Measurements from ENCODE around the gene ST3GAL3.
"Not testable (repeated sequence)": the region's sequence is repeated elsewhere in the genome, so short reads cannot be mapped to it uniquely, and the experiment has no call there.

Gene ST3GAL3

DNA sequence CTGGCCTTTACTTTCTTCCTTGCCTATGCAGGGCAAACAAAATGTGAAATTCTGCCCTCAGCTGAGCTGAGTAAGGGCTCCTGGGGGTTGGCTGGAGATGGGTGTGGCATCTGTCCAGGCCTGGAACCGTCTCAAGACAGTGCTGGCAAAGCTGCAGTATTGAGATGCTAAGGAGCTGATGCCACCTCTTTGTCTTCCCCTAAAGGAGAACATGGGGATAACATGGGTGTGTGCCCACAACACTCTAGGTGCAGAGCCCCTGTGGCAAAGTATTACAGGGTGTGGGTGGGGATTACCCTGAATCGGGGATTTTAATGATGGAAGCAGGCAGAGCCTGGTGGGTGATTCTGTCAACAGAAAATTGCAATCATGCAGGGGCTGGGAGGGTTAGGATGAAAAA, 2.5 kb upstream of the ST3GAL3 start:
- DNase-seq, result no peak

DNA sequence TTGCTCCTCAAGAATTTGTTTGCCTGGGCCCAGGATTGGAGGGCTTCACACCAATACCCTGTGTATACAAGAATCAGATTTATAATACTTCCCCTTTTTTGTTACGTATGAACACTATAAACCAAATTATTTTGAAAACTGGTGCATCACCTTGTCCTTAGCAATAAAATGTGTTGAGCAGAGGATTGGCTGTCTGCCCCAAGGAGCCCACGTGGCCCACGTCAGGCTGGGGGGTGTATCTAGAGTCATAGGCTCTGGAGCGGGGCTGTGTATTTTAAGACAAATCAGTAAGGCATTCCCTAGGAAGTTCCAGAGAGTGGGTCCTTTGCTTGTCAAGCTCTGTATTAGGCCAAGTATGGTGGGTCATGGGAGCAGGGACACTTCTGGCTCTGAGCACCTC, 2.0 kb upstream of the ST3GAL3 start:
- no peak for DNase-seq

DNA sequence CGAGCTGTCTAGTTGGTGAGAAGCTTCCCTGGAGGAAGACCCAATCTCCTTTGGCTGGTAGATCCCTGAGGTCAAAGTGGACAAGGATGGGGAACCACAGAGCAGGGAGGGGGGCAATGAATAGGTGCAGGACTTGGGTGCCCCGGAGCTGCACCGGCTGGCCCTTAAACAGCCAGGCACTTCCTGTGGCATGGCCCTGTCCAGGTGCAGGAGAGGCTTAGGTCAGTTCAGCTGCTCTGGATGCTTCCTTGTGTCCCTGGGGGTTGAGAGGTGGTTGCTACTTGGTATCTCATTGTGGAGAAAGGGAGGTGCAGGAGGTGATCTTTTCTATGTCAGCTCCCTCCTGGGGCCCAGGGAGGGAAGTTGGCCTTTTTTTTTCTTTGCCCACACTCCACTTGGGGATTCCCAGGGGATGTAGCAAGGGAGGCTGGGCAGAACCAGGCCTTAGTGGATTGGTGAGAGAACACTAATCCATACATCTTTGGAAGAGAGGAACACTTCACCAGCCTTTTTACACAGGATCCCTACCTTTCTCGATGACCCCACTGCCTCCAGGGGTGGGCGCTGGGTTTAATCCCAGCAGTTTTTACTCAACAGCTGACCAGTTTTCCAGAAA, 1.2 kb upstream of the ST3GAL3 start:
- DNase-seq, result no peak

DNA sequence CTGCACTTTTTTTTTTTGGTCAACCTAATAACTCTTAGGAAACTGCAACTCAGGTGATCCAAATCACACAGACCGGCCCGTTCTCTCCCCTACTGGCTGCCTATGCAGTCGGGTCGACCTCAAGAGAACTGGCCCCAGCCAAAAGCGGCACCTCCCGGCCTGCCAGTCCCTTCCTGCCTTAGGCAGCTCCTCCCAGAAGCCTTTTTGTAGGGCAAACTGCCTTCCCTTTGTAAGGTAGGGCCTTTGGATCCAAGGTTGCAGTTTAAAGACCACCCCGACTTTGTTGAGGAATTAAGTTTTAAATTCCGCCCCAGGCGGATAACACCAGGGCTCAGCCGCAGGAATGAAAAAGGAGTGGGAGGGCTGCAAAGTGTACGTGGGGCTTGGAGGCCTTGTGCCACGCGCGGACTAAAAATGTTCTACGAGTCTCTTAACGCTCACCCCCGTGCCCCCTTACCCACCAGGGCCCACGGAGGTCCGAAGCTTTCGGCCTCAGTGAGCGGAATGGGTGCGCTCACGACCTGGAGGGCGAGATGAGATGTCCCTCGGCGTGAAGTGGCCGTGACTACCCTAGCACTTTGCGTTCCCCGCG, 642 bp upstream of the ST3GAL3 start:
- no peak for DNase-seq

DNA sequence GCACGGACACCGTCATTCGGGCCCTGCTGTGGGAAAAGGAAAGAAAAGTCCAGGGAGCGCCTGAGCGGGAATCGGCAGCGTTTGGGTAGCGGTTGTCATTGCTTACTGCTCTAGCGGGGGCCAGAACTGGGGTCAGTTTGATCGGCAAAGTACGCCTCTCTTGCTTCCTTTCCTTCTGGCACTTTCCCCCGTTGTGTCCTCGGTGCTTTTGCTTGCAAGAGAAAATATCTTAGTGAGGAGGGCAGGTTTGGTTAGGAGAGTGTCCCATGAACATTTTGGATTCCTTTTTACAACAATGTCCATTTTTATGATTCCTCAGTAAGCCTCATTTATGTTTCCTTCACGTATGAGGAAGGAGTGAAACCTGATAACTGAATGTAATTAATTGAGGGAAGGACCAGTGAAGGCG, 670 bp downstream of the ST3GAL3 start:
- no peak for DNase-seq

DNA sequence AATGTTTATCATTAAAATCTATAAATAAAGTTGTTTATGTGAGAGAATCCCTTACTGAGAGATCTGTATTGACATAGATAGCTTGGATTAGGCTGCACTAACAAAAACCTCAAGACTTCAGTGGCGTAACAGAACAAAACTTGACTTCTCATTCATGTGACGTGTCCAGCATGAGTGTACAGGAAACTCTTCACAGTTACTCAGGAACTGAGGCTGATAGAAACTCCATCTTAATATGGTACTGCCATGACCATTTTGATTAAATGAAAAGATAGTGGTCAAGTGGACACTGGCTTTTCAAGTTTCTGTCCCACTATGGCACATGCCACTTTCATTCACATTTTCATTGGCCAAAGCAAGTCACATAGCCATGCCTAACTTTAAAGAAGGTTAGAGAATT, 3.7 kb downstream of the ST3GAL3 start:
- DNase-seq, result no peak

DNA sequence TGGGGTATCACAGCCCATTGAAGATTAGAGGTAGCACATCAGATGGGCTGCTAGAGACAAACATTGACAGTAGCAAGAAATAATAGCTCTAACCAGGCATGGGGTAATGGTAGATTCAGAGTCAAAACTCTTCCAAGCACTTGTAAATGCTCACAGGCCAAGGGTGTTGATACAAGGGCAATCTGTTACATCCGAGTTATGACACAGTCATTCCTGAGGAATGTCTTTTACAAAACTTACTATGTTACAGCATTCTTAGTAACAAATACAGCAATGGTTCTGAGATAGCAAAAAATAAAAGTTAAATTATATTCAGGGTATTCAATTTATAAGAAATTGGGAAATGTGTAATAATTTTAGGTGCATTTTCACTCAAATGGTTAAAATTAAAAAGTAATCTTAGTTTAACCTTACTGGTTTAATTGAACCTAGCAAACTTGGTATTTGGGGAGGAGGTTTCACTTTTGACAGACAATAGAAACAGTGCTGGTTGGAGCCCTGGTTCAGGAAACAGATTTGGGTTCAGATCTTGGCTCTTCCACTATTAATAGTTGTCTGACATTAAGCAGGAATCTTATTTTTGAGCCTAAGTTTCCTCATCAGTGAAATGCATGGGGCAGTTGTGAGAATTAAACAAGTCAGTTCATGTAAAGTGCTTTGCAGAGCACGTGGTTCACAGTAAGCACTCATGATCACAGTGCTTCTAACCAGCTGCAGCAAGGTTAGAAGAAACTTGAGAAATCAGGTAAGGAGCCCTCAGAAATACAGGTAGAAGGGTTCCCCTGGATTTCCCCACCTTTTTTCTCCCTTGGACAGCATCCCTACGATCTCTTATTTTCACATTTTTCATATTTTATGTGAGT, 4.4 kb downstream of the ST3GAL3 start:
- no peak for DNase-seq

DNA sequence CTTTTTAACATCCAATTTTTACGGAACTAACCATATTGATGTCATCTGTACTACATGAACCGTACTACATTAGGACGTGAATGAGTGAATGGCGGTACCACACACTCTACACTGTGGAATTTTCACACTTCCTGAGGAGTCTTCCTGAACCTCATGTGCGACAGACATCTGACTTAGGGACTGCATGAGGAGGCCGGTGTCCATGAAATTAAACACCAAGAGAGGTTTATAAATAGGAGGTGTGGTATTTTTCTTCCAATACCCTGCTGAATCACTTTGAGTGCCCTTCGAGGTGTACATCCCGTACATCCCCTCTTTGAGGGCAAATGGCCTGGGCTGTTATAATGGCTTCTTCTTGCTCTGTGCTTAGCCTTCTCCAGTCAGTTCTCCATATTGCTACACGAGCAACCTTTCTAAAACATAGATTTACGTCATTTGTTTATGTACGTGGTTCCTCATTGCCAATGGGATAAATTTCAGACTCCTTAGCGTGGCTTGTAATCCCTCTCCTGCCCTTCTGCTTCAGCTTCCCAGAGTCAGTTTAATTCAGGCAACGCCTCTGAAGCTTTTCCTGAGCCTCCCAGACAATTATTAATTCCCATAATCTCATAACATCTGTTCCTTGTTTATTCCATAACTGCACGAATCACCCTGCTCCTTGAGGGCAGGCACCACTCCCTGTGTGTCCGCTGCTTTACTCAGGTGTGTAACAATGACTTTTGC, 9.4 kb downstream of the ST3GAL3 start:
- no peak for DNase-seq

DNA sequence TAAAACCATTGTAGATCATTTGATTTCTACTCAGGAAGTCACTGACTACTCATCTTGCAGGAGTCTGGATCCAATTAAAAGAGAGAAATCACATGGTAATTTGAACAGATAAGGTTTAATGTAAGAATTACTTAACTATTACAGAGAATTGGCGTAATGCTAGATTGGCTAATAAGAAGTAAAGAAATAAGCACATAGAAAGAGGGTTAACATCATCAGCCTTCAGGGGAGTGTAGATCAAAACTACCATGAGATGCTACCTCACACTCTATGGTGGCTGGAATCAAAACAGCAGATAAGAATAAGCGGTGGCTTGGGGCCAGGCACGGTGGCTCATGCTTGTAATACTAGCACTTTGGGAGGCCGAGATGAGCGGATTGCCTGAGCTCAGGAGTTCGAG, 11.7 kb downstream of the ST3GAL3 start:
- no peak for DNase-seq

DNA sequence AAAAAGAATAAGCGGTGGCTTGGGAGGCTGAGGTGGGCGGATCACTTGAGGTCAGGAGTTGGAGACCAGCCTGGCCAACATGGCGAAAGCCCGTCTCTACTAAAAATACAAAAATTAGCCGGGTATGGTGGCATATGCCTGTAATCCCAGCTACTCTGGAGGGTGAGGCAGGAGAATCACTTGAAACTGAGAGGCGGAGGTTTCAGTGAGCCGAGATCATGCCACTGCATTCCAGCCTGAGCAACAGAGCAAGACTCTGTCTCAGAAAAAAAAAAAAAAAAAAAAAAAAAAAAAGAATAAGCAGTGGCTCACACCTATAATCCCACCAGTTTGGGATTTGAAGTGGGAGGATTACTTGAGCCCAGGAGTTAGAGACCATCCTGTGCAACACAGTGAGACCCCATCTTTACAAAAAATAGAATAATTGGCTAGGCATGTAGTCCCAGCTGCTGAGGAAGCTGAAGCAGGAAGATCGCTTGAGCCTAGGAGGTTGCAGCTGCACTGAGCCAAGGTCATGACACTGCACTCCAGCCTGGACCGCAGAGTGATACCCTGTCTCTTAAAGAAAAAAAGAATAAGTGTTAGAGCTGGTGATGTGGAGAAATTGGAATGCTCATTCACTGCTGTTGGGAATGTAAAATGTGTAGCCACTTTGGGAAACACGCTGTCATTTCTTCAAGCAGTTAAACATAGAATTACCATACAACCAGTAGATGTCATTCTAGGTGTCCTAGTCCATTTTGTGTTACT, 12.5 kb downstream of the ST3GAL3 start:
- not testable (repeated sequence) for DNase-seq

DNA sequence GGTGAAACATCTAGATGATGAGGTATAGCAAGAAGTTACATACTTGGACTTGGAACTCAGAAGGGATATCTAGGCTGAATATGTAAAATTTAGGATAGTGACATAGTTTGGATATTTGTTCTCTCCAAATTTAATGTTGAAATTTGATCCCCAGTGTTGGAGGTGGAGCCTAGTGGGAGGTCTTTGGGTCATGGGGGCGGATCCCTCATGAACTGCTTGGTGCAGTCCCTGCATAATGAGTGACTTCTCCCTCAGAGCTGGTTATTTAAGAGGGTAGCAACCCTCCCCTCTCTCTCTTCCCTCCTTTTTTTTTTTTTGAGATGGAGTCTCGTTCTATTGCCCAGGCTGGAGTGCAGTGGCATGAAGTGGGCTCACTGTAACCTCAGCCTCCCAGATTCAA, 15.5 kb downstream of the ST3GAL3 start:
- DNase-seq, result no peak

DNA sequence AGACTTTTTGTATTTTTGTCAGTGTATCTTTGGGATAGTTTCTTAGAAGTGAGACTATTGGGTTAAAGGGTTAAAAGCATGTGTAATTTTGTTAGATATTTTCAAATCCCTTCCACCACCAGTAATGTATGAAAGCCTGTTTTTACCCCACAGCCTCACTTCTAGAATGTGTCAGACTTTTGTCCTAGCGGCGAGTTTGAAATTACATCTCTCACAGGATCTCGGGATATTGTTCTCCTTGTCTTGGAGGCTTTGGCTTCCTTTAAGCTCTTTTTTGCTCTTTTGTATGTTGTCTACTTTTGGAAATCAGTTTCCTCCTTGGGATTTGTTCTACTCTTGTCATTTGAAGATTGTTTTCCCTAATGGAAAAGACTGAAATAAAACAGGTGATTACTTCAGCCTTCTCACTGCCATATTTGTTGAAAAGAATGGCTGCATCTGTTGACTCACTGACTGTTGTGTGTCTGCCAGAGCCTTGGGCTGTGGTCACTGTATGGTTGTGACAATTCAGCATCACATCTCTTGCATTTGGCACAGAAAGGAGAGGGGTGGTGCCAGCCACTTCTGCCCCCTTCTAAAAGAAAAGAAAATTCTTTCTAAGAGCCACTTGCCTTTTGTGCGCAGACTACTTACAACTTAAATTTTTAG, 22.6 kb downstream of the ST3GAL3 start:
- no peak for DNase-seq

DNA sequence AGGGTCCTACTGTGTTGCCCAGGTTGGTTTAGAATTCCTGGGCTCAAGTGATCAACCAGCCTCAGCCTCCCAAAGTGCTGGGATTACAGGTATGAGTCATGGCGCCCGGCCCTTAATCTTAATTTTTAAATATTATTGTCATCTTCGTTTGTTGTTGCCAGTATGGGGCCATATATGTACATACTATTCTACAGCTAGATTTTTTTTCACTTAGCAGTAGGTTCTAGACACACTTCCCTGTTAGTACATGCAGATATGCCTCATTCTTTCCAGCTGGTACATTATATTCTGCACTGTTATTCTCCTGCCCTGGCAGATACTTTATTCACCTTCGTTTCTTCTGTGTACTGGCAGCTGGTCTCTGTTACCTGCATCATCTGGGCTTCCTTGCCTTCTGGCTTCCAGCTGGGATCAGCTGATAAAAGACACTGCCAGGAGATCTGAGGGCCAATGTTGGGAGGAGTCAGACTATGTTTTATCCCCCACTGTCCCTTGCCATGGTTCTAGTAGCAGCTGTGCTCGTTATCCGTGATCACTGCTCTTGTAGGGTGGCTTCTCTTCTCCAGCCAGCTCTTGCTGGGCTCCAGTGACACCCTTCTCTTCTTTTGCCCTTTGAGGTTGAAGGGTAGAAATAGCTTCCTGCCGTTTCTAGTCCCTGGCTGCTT, 24.7 kb downstream of the ST3GAL3 start:
- no peak for DNase-seq

DNA sequence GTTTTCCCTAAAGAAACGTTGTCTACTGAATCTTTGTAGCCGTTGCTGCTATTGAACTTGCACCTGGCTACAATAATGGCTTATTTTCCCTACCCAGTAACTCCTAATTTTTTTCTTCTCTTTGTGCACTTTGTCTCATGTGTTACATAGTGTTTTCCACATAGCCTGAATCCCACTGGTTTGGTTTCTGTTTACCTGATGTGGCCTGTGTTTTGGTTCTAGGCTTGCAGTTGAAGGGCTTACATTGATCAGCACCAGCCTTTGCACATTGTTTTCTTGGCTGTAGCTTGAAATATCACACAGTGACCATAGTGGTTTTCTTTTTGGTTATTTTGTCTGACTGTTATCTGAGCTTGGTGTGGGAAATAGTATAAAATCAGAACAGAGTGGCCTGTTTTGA, 29.5 kb downstream of the ST3GAL3 start:
- DNase-seq, result no peak

DNA sequence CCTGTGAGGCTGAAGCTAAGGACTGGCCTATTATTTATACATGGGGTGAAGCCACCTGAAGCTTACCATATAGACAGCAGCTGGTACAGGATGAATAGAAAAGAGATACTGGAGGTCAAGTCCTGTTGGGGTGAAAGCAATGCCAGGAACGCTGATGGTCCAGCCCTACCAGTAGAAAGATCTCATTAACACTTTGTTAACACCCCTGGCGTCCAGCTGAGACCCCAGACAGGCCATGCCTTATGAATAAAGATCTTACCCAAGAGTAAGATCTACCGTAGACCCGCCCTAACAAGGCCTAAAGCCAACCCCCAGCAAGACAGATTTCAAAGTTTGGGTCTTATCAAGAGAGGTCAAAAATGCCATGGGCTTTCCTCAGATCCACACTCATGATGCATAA, 34.7 kb downstream of the ST3GAL3 start:
- no peak for DNase-seq

DNA sequence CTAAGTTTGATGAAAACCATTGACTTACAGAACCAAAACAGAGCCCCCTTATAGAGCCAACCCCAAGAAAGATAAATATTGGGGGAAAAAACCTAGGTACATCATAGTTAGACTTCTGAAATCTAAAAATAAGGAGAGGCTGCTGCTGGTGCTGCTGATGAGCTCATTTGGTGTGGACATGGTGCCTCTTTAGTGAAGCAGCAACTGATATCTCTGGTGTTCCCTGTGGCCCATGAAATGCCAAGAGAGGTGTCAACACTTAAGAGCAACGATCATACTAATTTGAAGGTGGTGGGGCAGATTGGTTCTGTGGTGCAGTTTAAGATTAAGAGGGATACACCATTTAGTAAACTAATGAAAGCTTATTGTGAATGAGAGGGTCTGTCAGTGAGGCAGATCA, 35.9 kb downstream of the ST3GAL3 start:
- DNase-seq, result no peak

DNA sequence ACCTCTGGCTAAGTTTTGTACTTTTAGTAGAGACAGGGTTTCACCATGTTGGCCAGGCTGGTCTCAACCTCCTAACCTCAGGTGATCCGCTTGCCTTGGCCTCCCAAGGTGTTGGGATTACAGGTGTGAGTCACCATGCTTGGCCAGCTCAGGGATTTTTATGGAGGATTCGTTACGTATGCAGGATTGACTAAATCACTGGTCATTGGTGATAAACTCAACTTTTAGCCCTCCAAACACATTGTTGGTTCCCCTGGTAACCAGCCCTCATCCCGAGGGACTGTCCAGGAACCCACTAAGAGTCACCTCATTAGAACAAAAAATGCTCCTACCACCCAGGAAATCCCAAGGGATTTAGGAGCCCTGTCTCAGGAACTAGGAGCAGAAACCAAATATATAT, 40.4 kb downstream of the ST3GAL3 start:
- no peak for DNase-seq

DNA sequence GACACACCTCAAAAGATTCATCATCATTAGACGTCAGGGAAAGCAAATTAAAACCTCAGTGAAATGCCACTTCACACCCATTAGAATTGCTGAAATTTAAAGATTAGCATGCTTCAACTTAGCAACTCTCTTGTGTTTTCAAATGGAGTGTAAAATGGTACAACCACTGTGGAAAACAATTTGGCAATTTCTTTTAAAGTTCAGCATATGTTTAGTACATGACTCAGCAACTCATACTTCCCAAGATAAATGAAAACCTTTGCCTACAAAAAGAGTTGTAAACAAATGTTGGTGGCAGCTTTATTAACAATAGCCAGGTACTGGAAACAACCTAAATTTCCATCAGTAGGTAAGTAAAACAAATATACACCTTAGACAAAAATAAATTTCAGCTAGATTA, 42.7 kb downstream of the ST3GAL3 start:
- DNase-seq, result no peak

DNA sequence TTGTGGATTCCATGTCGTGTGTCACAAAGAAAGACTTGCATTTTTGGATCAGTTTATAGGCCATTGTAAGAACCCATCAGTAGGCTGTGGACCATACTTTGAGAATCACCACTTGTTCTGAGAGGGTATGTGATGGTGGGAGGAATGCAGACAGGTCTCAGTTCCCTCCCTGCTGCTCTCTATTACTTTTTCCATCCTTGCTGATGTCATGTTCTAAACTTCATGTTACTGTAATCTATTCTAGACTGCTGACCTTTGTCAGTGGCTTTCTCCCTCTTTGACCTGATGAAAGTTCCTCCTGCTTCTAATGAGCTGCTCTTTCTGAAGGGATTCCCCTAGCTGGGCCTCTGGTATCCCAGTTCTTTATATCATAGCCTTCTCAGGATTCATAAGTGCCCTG, 46.1 kb downstream of the ST3GAL3 start:
- DNase-seq, result no peak

DNA sequence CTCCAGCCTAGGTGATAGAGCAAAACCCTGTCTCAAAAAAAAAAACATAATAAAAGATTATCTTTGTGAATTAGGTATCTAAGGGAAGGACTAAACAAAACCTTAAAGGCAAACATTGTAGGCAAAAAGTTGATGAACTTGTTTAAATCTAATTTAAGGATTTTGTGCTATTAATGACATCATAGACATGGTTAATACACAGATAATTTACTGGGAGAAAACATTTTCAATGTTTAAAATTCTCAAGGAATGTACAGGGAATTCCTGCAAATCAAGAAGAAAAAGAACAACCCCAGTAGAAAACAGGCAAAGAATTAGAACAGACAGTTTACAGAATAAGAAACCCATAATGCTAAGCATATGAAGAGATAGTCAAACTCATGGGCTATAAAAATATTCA, 47.6 kb downstream of the ST3GAL3 start:
- no peak for DNase-seq

DNA sequence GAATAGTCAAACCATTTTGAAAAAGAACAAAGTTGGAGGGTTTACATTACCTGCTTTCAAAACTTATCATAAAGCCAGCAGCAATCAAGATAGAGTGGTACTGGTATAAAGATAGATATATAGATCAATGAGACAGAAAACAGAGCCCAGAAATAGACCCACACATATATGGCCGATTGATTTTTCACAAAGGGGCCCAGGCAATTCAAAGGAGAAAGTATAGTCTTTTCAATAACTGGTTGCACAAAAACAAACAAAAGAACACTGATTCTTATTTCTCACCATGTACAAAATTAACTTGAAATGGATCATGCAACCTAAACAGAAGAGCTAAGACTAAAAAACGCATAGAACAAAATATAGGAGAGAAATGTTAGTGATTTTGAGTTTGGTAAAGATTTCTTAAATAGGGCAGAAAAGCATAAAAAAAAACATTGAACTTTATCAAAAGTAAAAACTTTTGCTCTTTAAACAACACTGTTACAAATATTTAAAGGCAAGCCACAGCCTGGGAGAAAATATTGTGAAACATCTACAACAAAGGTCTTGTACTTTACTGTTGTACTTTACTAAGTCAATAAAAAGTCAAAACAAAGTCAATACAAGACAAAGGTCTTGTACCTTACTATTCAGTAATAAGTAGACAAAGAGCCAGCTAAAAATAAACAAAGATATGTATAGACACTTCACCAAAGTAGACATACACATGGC, 50.2 kb downstream of the ST3GAL3 start:
- no peak for DNase-seq
